Femur (tissue), 1 donor: ENCODE data around the gene AATK.
A peak's percentile ranks its signal among the peaks of the same experiment; 100 is the strongest.

Source experiments
- DNase-seq: peaks from one replicate; pipeline ENCODE4 v3.0.0-alpha.2; 2017

AATK gene

GRCh38 chr17:81125573-81126081 lies 40.4 kb downstream of the AATK start:
- peak; percentile 58 for DNase-seq

GRCh38 chr17:81124377-81124776 lies 41.6 kb downstream of the AATK start:
- DNase-seq: no peak

GRCh38 chr17:81123052-81124048 lies 42.7 kb downstream of the AATK start:
- DNase-seq: no peak

- DNase-seq: no peak
Observed at GRCh38 chr17:81121841-81122733, 43.9 kb downstream of the AATK start.

GRCh38 chr17:81120695-81121621 lies 45.1 kb downstream of the AATK start:
- DNase-seq: no peak

GRCh38 chr17:81120149-81120484 lies 45.9 kb downstream of the AATK start:
- no peak for DNase-seq

GRCh38 chr17:81119223-81120148 lies 46.5 kb downstream of the AATK start:
- DNase-seq: peak; percentile 93

- DNase-seq: no peak
Observed at GRCh38 chr17:81118308-81119221, 47.5 kb downstream of the AATK start.

GRCh38 chr17:81117672-81118198 lies 48.3 kb downstream of the AATK start:
- no peak for DNase-seq

- DNase-seq: no peak
Observed at GRCh38 chr17:81116704-81117103, 49.3 kb downstream of the AATK start.

- no peak for DNase-seq
Observed at GRCh38 chr17:81115749-81116464, 50.1 kb downstream of the AATK start.

- no peak for DNase-seq
Observed at GRCh38 chr17:81115219-81115618, 50.8 kb downstream of the AATK start.

- DNase-seq: no peak
Observed at GRCh38 chr17:81114351-81115093, 51.5 kb downstream of the AATK start.

GRCh38 chr17:81113158-81113724 lies 52.8 kb downstream of the AATK start:
- DNase-seq: no peak

GRCh38 chr17:81112450-81112849 lies 53.6 kb downstream of the AATK start:
- no peak for DNase-seq

- no peak for DNase-seq
Observed at GRCh38 chr17:81111066-81111465, 55.0 kb downstream of the AATK start.

GRCh38 chr17:81110488-81111040 lies 55.5 kb downstream of the AATK start:
- no peak for DNase-seq

- no peak for DNase-seq
Observed at GRCh38 chr17:81109957-81110356, 56.1 kb downstream of the AATK start.
